DND-41 (cell line): ENCODE results near the gene PSTPIP1.

Experiments used
- ATAC-seq: fragments of 200-7000 bp; cut with Tn5 transposase; 3 replicates; pipeline ENCODE4 v1.9.1; 2021; ENCODE audit warnings: low read depth; ENCODE audit not compliant: insufficient read depth
- DNase-seq: peaks from one replicate; pipeline ENCODE4 v3.0.0-alpha.2; 2020
- H2AFZ ChIP-seq: 2 replicates; pipeline ENCODE4 v1.6.0; 2012; ENCODE audit warnings: low read depth, low read length
- H3K27ac ChIP-seq: 2 replicates; pipeline ENCODE4 v1.5.1; 2012; ENCODE audit warnings: low read length, inconsistent platforms
- H3K27me3 ChIP-seq: fragments of 200-600 bp; sonication (generic); 2 replicates; pipeline ENCODE4 v1.6.0; 2012; ENCODE audit warnings: low read length, mild to moderate bottlenecking, inconsistent platforms; ENCODE audit not compliant: insufficient read depth, poor library complexity
- H3K36me3 ChIP-seq: 2 replicates; pipeline ENCODE4 v1.5.1; 2012; ENCODE audit warnings: low read length, inconsistent platforms; ENCODE audit not compliant: insufficient read depth
- H3K4me1 ChIP-seq: 2 replicates; pipeline ENCODE4 v1.5.1; 2012; ENCODE audit warnings: mild to moderate bottlenecking, low read length; ENCODE audit not compliant: insufficient read depth
- H3K4me2 ChIP-seq: 2 replicates; pipeline ENCODE4 v1.6.0; 2012; ENCODE audit warnings: mild to moderate bottlenecking, moderate library complexity, low read length, inconsistent platforms; ENCODE audit not compliant: insufficient read depth
- H3K4me3 ChIP-seq, 2 experiments: fragments of 200-600 bp in 1 of 2; shearing (Covaris generic) in 1 of 2; 2 replicates each; pipeline ENCODE4 v1.5.1; 2012 to 2016; ENCODE audit warnings: inconsistent platforms in 2 of 2, low read length in 2 of 2, mild to moderate bottlenecking in 2 of 2, low read depth in 1 of 2, moderate library complexity in 1 of 2
- H3K79me2 ChIP-seq: 2 replicates; pipeline ENCODE4 v1.6.0; 2012; ENCODE audit warnings: low read length, inconsistent platforms; ENCODE audit not compliant: insufficient read depth
- H3K9ac ChIP-seq: 2 replicates; pipeline ENCODE4 v1.6.0; 2012; ENCODE audit warnings: low read depth, mild to moderate bottlenecking, inconsistent platforms, low read length, moderate library complexity
- H3K9me3 ChIP-seq: 2 replicates; pipeline ENCODE4 v1.5.1; 2012; ENCODE audit warnings: low read length, moderate library complexity, mild to moderate bottlenecking, inconsistent platforms; ENCODE audit not compliant: insufficient read depth, severe bottlenecking
- H4K20me1 ChIP-seq: 2 replicates; pipeline ENCODE4 v1.6.0; 2012; ENCODE audit warnings: low read length; ENCODE audit not compliant: insufficient read depth
- EZH2 ChIP-seq: IDR thresholded peaks from 3 replicates; pipeline ENCODE4 v1.6.1; 2012; ENCODE audit warnings: borderline replicate concordance, low read depth, mild to moderate bottlenecking, moderate library complexity, low read length, inconsistent platforms; ENCODE audit not compliant: severe bottlenecking
- TF ChIP-seq, protein P1 (sequence below): IDR thresholded peaks from 2 replicates; pipeline ENCODE4 v1.5.1; 2012; ENCODE audit warnings: borderline replicate concordance, low read length, moderate library complexity, mild to moderate bottlenecking; ENCODE audit not compliant: poor library complexity, severe bottlenecking; ENCODE audit errors: extremely low read depth

Gene PSTPIP1

DNA sequence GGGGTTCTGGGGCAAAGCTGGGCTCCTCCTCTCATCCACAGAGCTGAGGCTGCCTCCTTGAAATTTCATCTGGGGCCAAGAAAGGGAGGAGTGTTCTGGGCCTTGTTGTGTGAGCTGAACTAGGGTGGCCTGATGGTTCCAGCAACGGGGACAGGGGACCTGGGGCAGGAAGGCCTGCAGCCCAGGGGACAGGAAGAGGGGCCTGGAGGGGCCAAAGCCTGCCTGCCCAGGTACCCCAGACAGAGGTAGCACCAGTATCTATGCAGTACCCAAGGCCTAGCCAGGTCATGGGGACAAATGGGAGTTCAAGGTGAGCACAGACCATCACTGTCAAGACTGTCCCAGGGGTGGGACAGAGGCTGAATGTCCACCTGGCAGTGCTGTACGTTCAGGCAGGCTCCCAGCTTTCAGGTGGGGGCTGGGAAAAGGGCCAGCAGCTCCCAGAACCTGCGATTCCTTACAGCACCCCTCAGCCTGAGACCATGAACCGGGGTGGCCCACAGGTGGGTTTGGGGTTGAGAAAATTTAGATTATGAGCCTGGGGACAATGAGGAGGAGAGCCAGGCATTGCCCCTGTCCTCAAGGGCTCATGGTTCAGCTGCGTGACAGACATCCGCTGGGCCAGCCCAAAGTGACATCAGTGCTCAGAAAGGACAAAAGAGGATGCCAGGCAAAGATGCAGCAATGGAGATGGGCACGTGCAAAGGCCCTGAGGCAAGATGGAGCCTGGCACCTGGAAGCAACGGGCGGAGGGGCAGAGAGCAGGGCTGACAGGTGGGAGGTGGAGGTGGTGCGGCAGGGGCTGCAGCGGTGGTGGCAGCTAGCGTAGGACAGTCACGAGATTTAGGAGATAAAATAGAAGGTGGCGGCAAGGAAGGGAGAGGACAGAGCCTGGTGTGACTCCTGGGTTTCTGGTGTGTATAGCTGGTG, 28.0 kb downstream of the PSTPIP1 start:
- Histone ChIP-seq H3K4me2 (no peak overlapping the region), H3K27me3 (no peaks in the 10 kb centered on the region), H3K4me3 (no peak overlapping the region), H3K9me3 (no peaks in the 10 kb centered on the region), H2AFZ (no peak overlapping the region; the same call in 1 of the 2 replicates), H3K4me1 (peaks cover 21% of the 10 kb centered on the region), H3K9ac (no peak overlapping the region), H3K79me2 (no peaks in the 10 kb centered on the region), H3K27ac (peak overlapping the region; percentile 60), H3K36me3 (no peaks in the 10 kb centered on the region), H4K20me1 (no peaks in the 10 kb centered on the region; the same call in 1 of the 2 replicates)
- TF ChIP-seq, protein P1, sequence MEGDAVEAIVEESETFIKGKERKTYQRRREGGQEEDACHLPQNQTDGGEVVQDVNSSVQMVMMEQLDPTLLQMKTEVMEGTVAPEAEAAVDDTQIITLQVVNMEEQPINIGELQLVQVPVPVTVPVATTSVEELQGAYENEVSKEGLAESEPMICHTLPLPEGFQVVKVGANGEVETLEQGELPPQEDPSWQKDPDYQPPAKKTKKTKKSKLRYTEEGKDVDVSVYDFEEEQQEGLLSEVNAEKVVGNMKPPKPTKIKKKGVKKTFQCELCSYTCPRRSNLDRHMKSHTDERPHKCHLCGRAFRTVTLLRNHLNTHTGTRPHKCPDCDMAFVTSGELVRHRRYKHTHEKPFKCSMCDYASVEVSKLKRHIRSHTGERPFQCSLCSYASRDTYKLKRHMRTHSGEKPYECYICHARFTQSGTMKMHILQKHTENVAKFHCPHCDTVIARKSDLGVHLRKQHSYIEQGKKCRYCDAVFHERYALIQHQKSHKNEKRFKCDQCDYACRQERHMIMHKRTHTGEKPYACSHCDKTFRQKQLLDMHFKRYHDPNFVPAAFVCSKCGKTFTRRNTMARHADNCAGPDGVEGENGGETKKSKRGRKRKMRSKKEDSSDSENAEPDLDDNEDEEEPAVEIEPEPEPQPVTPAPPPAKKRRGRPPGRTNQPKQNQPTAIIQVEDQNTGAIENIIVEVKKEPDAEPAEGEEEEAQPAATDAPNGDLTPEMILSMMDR: no peak
- TF ChIP-seq EZH2: no peak
- no peak for DNase-seq
- no peak for ATAC-seq

DNA sequence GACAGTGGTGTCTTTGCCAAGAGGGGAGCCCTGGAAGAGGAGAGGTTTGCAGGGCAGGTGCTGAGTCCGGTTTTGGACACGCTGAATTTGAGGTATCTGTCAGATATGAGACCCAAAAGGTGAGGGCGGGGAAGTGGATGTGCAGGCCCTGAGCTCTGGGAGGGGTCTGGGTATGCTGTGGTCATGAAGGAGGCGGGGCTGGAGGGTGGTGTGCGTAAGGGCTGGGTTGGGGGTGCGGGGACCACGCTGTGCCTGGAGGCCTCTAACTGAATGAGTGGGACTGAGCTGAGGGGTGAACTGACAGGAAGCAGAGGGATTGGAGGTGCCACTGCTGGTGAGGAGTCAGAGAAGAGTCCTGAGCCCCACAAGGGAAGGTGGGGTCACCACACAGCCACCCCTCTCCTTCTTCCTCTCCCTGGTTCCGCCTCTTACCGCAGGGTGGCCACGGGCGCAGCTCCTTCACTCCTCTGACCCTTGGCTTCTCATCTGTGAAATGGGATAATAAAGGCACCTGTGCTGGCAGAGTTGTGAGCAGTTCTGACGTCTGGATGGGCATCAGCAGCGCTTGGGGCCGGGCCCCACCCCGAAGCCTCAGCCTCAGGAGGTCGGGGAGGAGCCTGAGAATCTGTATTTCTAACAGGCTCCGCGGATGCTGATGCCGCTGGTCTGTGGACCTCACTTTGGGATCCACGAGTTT, 28.8 kb downstream of the PSTPIP1 start:
- Histone ChIP-seq H4K20me1 (no peaks in the 10 kb centered on the region), H3K36me3 (no peaks in the 10 kb centered on the region), H2AFZ (no peak overlapping the region), H3K27me3 (no peaks in the 10 kb centered on the region), H3K27ac (no peak overlapping the region), H3K4me1 (peaks cover 21% of the 10 kb centered on the region), H3K9ac (no peak overlapping the region), H3K9me3 (no peaks in the 10 kb centered on the region), H3K4me2 (no peak overlapping the region), H3K79me2 (no peaks in the 10 kb centered on the region), H3K4me3 (no peak overlapping the region)
- ATAC-seq (no peak), DNase-seq (no peak)
- TF ChIP-seq, protein P1: no peak
- no peak for TF ChIP-seq EZH2

DNA sequence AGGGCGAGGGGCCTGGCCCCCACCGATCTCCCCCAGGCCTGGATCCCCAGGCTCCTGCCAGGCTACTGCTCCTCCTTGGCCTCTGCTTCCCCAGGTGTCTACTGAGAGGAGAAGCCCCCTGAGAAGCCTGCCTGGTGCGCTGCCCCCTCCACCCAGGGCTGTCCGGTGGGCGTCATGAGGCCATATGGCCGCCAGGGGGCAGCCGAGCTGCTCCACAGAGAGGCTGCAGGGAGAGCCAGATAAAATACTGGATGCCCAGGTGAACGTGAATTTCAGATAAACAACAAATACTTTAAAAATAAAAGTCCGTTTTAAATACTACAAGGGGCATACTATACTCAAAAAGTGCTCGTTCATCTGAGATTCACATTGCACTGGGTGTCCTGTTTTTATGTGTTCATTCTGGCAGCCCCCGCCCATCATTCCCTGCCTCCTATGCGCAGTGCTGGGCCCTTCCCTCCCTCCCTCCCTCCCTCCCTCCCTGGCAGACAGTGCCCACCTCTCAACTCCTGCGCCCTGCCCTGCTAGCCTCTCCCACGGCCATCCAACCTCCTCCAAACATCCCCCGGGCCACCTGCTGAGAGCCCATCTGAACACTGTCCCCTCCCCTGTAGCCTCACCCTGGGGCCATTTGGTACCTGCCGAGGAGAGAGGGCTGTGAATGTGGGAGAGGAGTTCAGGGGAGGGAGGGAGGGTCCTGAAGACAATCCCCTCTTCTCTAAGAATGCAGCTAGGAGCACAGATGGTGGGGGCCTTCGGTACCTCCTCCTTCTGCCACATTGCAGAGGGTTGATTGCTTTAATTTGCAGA, 29.6 kb downstream of the PSTPIP1 start:
- Histone ChIP-seq H3K9ac (no peak overlapping the region), H3K4me3 (no peak overlapping the region), H3K4me2 (no peak overlapping the region), H3K4me1 (peaks cover 21% of the 10 kb centered on the region), H4K20me1 (no peaks in the 10 kb centered on the region), H3K79me2 (no peaks in the 10 kb centered on the region), H2AFZ (no peak overlapping the region), H3K36me3 (no peaks in the 10 kb centered on the region), H3K27ac (no peak overlapping the region), H3K27me3 (no peaks in the 10 kb centered on the region), H3K9me3 (no peaks in the 10 kb centered on the region)
- peak; percentile 70 for DNase-seq
- TF ChIP-seq, protein P1: peak; percentile 95
- no peak for TF ChIP-seq EZH2
- peak; percentile 78 for ATAC-seq
